BE2C (cell line): ENCODE data around the gene MRPS18B.
A peak's percentile ranks its signal among the peaks of the same experiment; 100 is the strongest.
"Not testable (repeated sequence)": the region's sequence is repeated elsewhere in the genome, so short reads cannot be mapped to it uniquely, and the experiment has no call there.

Experiments
- DNase-seq: peaks from one replicate; pipeline ENCODE4 v3.0.0-alpha.2; 2020
- H3K27me3 ChIP-seq: fragments of 250-450 bp; sonication (Bioruptor Pico); 2 replicates; pipeline ENCODE4 v1.5.1; 2020; ENCODE audit warnings: mild to moderate bottlenecking
- H3K36me3 ChIP-seq: fragments of 250-450 bp; sonication (Bioruptor Pico); 2 replicates; pipeline ENCODE4 v1.5.1; 2020; ENCODE audit warnings: mild to moderate bottlenecking
- H3K4me1 ChIP-seq: fragments of 250-450 bp; sonication (Bioruptor Pico); 2 replicates; pipeline ENCODE4 v1.5.1; 2020
- H3K4me3 ChIP-seq: 2 replicates; pipeline ENCODE4 v1.5.1; 2011; ENCODE audit warnings: low read depth, low read length
- H3K9me3 ChIP-seq: fragments of 250-450 bp; sonication (Bioruptor Pico); 2 replicates; pipeline ENCODE4 v1.5.1; 2020
- TF ChIP-seq, protein P1 (sequence below): IDR thresholded peaks from 2 replicates; pipeline ENCODE4 v1.5.1; 2012; ENCODE audit warnings: mild to moderate bottlenecking, low read depth, low read length

MRPS18B gene

DNA sequence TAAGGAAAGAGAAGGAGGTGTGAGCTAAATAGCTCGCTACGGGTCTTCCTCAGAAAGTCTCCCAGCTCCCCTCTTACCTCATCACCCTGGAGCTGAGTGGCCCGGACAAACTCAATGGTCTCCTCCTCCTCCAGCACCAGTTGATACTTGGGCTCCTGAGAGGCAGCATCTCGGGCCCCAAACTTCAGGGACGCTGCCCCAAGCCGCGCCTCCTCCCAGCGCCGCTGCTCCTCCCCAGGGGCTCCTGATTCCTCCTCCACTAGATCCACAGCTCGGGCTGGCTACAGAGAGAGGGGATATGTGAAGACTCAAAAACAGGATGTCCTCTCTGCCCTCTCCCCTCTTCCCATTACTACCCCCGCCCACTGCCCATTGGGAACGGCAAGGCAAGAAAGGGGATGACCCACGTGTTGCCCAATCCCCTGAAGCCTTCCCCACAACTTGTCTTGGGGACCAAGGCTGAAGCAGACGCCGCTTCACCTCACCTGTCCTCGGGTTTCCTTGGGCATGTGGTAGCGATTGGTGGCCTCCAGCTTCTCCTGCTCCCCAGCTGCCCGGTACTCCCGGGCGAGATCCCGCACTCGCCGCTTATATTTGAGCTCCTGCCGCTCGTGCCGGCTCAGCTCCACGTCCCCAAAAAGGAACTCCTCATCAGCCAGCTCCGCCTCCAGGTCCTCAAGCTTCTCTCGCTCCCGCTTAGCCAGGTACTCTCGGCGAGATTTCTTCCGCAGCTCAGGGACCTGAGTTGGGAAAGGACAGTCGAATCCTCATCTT lies 47.5 kb downstream of the MRPS18B start:
- Histone ChIP-seq H3K9me3 (no peaks in the 10 kb centered on the region), H3K4me3 (no peak overlapping the region), H3K4me1 (no peaks in the 10 kb centered on the region), H3K36me3 (peaks cover 48% of the 10 kb centered on the region), H3K27me3 (no peaks in the 10 kb centered on the region)
- TF ChIP-seq, protein P1, sequence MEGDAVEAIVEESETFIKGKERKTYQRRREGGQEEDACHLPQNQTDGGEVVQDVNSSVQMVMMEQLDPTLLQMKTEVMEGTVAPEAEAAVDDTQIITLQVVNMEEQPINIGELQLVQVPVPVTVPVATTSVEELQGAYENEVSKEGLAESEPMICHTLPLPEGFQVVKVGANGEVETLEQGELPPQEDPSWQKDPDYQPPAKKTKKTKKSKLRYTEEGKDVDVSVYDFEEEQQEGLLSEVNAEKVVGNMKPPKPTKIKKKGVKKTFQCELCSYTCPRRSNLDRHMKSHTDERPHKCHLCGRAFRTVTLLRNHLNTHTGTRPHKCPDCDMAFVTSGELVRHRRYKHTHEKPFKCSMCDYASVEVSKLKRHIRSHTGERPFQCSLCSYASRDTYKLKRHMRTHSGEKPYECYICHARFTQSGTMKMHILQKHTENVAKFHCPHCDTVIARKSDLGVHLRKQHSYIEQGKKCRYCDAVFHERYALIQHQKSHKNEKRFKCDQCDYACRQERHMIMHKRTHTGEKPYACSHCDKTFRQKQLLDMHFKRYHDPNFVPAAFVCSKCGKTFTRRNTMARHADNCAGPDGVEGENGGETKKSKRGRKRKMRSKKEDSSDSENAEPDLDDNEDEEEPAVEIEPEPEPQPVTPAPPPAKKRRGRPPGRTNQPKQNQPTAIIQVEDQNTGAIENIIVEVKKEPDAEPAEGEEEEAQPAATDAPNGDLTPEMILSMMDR: no peak
- no peak for DNase-seq

DNA sequence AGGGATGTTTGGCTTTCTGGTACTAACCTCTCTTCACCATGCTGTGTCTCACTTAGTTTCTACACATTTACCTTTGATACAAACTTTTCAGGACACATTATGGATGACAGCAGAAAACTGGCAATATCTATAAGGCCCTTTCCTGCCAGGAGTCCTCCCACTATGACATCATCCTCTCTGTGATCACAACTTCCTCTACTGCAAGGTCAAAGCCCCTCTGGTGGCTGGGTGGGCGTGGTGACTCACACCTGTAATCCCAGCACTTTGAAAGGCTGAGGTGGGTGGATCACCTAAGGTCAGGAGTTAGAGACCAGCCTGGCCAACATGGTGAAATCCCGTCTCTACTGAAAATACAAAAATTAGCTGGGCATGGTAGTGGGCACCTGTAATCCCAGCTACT lies 48.7 kb downstream of the MRPS18B start:
- H3K4me3 ChIP-seq, DNase-seq, H3K4me1 ChIP-seq, H3K9me3 ChIP-seq, H3K27me3 ChIP-seq: not testable (repeated sequence)
- H3K36me3 ChIP-seq: peaks cover 48% of the 10 kb centered on the region

- Histone ChIP-seq H3K36me3 (peaks cover 19% of the 10 kb centered on the region), H3K4me3 (no peak overlapping the region), H3K9me3 (no peaks in the 10 kb centered on the region), H3K27me3 (no peaks in the 10 kb centered on the region), H3K4me1 (no peaks in the 10 kb centered on the region)
- DNase-seq: peak; percentile 40
- TF ChIP-seq, protein P1: peak; percentile 43
These were observed 53.3 kb downstream of the MRPS18B start for GRCh38 chr6:30670760-30671527.

GRCh38 chr6:30672445-30673253 lies 55.0 kb downstream of the MRPS18B start, which contains the start of gene DHX16:
DHX16 (minus strand) TSS chr6:30673006; CDS start chr6:30672841, 165 bp downstream.
- H3K36me3 ChIP-seq: peaks cover 31% of the 10 kb centered on the region
- DNase-seq: peak; percentile 95
- H3K4me3 ChIP-seq: peak within 1 kb of the TSS; percentile 94
- no peaks in the 10 kb centered on the region for H3K4me1 ChIP-seq
- TF ChIP-seq, protein P1: peak; percentile 96
- H3K27me3 ChIP-seq: no peaks in the 10 kb centered on the region
- H3K9me3 ChIP-seq: no peaks in the 10 kb centered on the region
